ENCODE results near the gene NANOGP8. TPM values are rescaled to one million over a fixed set of nuclear protein-coding genes. Genes with fewer than 3 reads are reported as not detected.
A peak's percentile ranks its signal among the peaks of the same experiment; 100 is the strongest.

Gene NANOGP8
- total RNA-seq, 4 donors from 2014 or later, result 0.63 to 3.3 (median 0.71) TPM; not detected in 1

DNA sequence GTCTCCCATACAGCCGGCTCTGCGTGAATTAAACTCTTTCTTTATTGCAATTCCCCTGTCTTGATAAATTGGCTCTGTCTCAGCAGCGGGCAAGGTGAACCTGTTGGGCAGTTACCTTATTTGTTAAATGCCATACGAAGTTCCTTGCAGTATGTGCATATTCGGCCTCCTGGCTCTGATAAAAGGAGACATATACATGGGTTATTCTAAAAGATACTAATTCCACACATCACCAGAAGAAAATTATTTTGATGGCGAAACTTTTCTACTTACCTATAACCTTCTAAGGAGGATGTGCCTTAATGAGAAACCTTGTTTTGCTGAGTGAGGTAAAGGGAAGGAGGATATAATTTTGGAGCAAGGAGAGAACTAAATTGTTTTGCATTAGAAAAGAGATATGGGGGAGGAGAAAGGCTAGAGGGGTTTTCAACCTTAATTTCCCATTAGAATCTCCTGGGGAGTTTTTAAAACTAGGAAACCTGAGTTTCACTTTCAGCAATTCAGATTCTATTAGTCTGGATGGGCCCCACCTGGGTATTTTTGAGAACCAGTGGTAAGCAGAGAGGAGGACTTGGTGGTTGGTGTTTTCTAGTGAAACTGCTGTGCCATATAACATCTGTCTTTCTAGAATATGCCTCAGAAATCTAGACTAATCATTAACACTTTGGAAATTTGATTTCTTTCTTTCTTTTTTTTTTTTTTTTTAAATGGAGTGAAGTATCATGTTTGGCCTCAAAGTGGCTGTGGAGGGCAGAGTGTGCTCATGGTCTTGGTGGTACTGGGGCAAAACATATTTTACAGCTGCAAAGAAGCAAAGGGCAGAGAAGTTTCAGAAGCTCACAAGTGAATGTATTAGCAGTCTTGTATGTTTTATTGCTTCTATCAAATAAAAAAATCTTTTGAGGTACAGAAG lies 23.0 kb downstream of the NANOGP8 start:
- WGBS, result 84% methylated on average over 6 of the region's 6 CpGs
- no peaks in the 10 kb centered on the region for H3K27me3 ChIP-seq
- no peak overlapping the region for H3K27ac ChIP-seq (replicated peaks in 1 of 4)
- H3K4me3 ChIP-seq, result no peak overlapping the region
- TF ChIP-seq, protein P1, sequence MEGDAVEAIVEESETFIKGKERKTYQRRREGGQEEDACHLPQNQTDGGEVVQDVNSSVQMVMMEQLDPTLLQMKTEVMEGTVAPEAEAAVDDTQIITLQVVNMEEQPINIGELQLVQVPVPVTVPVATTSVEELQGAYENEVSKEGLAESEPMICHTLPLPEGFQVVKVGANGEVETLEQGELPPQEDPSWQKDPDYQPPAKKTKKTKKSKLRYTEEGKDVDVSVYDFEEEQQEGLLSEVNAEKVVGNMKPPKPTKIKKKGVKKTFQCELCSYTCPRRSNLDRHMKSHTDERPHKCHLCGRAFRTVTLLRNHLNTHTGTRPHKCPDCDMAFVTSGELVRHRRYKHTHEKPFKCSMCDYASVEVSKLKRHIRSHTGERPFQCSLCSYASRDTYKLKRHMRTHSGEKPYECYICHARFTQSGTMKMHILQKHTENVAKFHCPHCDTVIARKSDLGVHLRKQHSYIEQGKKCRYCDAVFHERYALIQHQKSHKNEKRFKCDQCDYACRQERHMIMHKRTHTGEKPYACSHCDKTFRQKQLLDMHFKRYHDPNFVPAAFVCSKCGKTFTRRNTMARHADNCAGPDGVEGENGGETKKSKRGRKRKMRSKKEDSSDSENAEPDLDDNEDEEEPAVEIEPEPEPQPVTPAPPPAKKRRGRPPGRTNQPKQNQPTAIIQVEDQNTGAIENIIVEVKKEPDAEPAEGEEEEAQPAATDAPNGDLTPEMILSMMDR (IDR thresholded peaks at IDR 0.05), result no peak
- TF ChIP-seq POLR2A (IDR thresholded peaks at IDR 0.05; ENCODE audit: low read depth), result no peak
- TF ChIP-seq EP300 (IDR thresholded peaks at IDR 0.05), result no peak
- TF ChIP-seq POLR2AphosphoS5 (IDR thresholded peaks at IDR 0.05), result no peak
- no peaks in the 10 kb centered on the region for H3K36me3 ChIP-seq
- intact Hi-C loops (cut with DNase I), result no loop called here
- DNase-seq (ENCODE audit: extremely low spot score), result no peak
- H3K9me3 ChIP-seq, result no peaks in the 10 kb centered on the region
- H3K4me1 ChIP-seq, result peaks cover 0 to 2% (median 0%) of the 10 kb centered on the region in 4 donors

DNA sequence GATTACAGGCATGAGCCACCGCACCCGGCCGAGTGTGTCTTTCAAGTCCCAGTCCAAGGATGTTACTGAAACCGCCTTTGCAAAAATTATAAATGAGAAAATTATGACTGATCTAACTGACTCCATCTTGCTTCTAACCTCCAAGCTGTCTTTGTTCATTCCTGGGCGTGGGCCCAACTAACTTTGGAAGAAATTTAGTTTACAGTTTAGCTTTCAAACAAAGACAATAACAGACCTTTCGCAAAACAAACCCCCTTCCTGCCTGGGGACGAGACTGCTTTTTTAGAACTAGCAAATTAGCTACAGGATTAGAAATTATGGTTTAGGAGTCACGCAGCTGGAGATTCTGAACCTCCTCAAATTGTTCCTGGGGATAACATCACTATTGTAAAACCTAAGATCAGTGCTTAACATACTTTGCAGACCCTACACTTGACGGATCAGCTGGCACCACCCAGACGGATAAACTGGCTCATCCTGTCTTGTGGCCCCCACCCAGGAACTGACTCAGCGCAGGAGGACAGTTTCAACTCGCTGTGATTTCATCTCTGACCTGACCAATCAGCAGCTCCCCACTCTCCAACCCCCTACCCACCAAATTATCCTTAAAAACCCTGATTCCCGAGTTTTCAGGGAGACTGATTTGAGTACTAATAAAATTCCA lies 23.8 kb downstream of the NANOGP8 start:
- WGBS, result 53% methylated on average over 13 of the region's 13 CpGs
- Histone ChIP-seq H3K27me3 (no peaks in the 10 kb centered on the region), H3K9me3 (no peaks in the 10 kb centered on the region), H3K4me3 (no peak overlapping the region), H3K4me1 (no peaks in the 10 kb centered on the region), H3K27ac (replicated peaks in 1 of 4) (peak overlapping the region in 1 of 4 donors; percentile 30), H3K36me3 (no peaks in the 10 kb centered on the region)
- no peak for DNase-seq (ENCODE audit: extremely low spot score)
- intact Hi-C loops (cut with DNase I), result no loop called here
- TF ChIP-seq, protein P1 (IDR thresholded peaks at IDR 0.05), result no peak
- no peak for TF ChIP-seq POLR2A (IDR thresholded peaks at IDR 0.05; ENCODE audit: low read depth)
- no peak for TF ChIP-seq POLR2AphosphoS5 (IDR thresholded peaks at IDR 0.05)
- TF ChIP-seq EP300 (IDR thresholded peaks at IDR 0.05), result no peak

DNA sequence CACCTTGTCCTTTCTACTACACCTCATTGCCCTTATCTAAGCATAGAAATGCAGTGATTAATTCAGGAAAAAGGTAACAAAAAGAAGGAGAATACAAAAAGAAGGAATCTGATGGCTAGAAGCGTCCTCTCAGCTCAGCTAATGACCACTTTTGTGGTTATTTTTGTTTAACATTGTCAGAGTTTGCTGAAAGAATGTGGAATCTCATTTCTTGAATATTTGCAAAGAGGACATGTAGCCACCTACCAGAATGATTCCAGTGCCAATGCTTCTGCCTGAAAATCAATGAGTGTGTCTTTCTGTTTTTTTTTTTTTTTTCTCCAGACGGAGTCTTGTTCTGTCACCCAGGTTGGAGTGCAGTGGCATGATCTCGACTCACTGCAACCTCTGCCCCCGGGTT lies 24.5 kb downstream of the NANOGP8 start:
- peak overlapping the region in 1 of 4 donors; percentile 30 for H3K27ac ChIP-seq (replicated peaks in 1 of 4)
- TF ChIP-seq, protein P1 (IDR thresholded peaks at IDR 0.05), result no peak
- no peak for TF ChIP-seq EP300 (IDR thresholded peaks at IDR 0.05)
- no peak for TF ChIP-seq POLR2A (IDR thresholded peaks at IDR 0.05; ENCODE audit: low read depth)
- TF ChIP-seq POLR2AphosphoS5 (IDR thresholded peaks at IDR 0.05), result no peak
- no peaks in the 10 kb centered on the region for H3K9me3 ChIP-seq
- DNase-seq (ENCODE audit: extremely low spot score), result no peak
- intact Hi-C loops (cut with DNase I), result no loop called here
- no peaks in the 10 kb centered on the region for H3K36me3 ChIP-seq
- no peaks in the 10 kb centered on the region for H3K27me3 ChIP-seq
- 83% methylated on average over 4 of the region's 4 CpGs for WGBS
- H3K4me3 ChIP-seq, result no peak overlapping the region
- no peaks in the 10 kb centered on the region for H3K4me1 ChIP-seq

DNA sequence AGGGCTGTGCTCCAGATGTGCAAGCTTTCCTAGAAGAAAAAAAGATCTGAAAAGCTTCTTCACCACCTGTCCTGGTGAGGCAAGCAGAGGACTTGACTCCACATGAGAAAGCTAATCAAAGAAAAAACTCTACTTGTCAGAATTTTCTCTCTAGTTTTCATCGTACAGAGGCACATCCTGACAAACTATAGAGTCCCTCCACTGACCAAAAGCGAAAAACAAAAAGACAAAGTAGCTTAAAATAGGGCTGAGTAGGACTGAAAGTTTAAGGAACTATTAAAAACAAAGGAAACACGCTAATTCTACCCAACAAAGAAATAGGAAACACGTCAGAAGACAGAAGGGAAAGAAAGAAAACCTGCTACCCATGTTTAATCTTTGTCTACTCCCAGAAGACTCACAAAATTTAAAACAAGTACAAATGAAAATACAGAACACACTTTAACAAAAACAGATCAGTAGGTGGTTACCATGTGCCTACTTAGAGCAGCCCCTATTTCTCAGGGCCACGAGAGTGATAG lies 26.5 kb downstream of the NANOGP8 start:
- WGBS, result 57% methylated on average over 5 of the region's 5 CpGs
- Histone ChIP-seq H3K27ac (replicated peaks in 1 of 4) (no peak overlapping the region), H3K4me1 (no peaks in the 10 kb centered on the region), H3K27me3 (no peaks in the 10 kb centered on the region), H3K4me3 (no peak overlapping the region), H3K9me3 (no peaks in the 10 kb centered on the region), H3K36me3 (no peaks in the 10 kb centered on the region)
- intact Hi-C loops (cut with DNase I), result no loop called here
- TF ChIP-seq POLR2A (IDR thresholded peaks at IDR 0.05; ENCODE audit: low read depth), result no peak
- DNase-seq (ENCODE audit: extremely low spot score), result no peak
